ENCODE measurements around the gene CNPY2.

CNPY2 gene

DNA sequence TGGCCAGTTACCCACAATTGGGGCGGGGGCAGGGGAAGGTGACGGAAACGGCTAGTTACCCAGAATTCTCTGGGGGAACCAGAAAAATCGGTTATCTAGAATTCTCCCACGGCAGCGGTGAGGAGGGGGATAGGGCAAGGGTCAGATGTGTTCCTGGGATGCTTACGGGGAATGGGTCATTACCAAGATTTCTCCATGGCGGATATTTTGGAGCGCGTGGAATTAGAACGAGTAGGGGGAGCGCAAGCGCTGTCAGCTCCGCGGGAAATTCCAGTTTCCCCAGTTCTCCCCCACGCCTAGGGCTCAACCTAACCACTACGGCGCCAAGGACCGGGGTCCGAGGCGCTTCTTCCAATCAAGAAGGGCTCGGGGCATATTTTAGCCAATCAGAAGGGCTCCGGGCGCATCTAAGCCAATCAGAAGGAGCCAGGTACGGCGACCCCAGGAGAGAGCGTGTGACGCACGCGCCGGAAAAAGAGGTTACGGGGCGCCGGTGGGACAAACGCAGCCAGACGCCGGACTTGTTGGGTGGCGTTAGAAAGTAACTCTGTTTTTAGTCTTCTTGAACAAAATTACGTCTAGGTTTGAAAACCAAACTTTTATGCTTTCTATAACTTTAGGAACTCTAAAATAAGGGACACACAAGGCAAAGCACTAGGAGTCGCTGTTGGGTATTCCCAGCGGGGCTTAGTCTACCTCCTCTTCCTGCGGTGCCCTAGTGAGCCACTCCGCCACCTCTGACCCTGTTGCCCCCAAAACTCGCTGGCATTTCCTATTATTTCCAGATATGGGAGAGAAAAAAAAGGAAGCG is 18.1 kb upstream of the CNPY2 start, which contains the start of gene PAN2:
PAN2 (minus strand) TSS at position 322 of the 811 bp plus-strand sequence. CDS start 906 bp downstream, outside the sequence.
- Histone ChIP-seq H3K79me2 (ENCODE audit: insufficient read depth, low read length) (peaks cover 26% of the 10 kb centered on the region), H3K9me3 (ENCODE audit: insufficient read depth, low read length, severe bottlenecking) (no peaks in the 10 kb centered on the region), H2AFZ (ENCODE audit: low read depth, low read length) (peak within 1 kb of the TSS; percentile 79), H3K36me3 (ENCODE audit: insufficient read depth, low read length) (peaks cover 3% of the 10 kb centered on the region; the same call in 1 of the 2 replicates), H3K4me2 (ENCODE audit: insufficient read depth, low read length) (peak within 1 kb of the TSS; percentile 95), H4K20me1 (ENCODE audit: insufficient read depth, low read length) (no peaks in the 10 kb centered on the region), H3K4me3 (ENCODE audit: low read depth in 1 of 2, low read length in 2 of 2) (peak within 1 kb of the TSS; percentile 54 to 74), H3K27ac (ENCODE audit: low read length) (peak within 1 kb of the TSS; percentile 98), H3K27me3 (ENCODE audit: insufficient read depth, low read length, poor library complexity) (no peaks in the 10 kb centered on the region), H3K4me1 (ENCODE audit: insufficient read depth, low read length) (peaks cover 26% of the 10 kb centered on the region), H3K9ac (ENCODE audit: low read depth, low read length) (peak within 1 kb of the TSS; percentile 90)
- DNase-seq = peak; percentile 98
- ATAC-seq (ENCODE audit: insufficient read depth, low read depth) = peak; percentile 98
- no peak for TF ChIP-seq EZH2 (IDR thresholded peaks at IDR 0.05; ENCODE audit: borderline replicate concordance, low read depth, low read length, severe bottlenecking)
- TF ChIP-seq, protein P1, sequence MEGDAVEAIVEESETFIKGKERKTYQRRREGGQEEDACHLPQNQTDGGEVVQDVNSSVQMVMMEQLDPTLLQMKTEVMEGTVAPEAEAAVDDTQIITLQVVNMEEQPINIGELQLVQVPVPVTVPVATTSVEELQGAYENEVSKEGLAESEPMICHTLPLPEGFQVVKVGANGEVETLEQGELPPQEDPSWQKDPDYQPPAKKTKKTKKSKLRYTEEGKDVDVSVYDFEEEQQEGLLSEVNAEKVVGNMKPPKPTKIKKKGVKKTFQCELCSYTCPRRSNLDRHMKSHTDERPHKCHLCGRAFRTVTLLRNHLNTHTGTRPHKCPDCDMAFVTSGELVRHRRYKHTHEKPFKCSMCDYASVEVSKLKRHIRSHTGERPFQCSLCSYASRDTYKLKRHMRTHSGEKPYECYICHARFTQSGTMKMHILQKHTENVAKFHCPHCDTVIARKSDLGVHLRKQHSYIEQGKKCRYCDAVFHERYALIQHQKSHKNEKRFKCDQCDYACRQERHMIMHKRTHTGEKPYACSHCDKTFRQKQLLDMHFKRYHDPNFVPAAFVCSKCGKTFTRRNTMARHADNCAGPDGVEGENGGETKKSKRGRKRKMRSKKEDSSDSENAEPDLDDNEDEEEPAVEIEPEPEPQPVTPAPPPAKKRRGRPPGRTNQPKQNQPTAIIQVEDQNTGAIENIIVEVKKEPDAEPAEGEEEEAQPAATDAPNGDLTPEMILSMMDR (IDR thresholded peaks at IDR 0.05; ENCODE audit: borderline replicate concordance, extremely low read depth, low read length, poor library complexity, severe bottlenecking) = peak; percentile 74

DNA sequence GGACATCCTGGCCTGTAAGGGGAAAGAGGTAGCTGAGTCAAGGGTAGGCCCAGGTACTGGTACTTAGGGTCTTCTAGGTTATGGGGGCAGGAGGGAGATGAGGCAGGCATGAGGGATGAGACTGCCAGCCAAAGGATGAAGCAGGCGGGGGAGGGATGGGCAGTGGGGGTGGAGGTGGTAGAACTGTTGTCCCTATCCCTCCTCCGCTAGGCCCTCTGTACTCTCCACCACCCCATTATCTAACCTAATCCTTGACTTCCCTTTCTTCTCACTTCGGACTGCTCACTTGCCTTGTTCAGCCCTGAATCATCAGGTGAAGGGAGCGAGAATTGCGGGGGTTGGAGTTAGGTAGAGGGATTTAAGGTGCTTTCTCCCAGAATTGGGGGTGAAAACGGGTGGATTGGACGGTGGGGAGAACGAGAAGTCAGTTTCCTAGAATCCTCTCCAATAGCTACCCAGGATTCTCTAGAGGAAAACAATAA is 17.4 kb upstream of the CNPY2 start:
- peak overlapping the region; percentile 98 for H3K27ac ChIP-seq (ENCODE audit: low read length)
- H3K36me3 ChIP-seq (ENCODE audit: insufficient read depth, low read length) = peaks cover 4% of the 10 kb centered on the region
- H3K27me3 ChIP-seq (ENCODE audit: insufficient read depth, low read length, poor library complexity) = no peaks in the 10 kb centered on the region
- no peaks in the 10 kb centered on the region for H3K9me3 ChIP-seq (ENCODE audit: insufficient read depth, low read length, severe bottlenecking)
- H3K4me2 ChIP-seq (ENCODE audit: insufficient read depth, low read length) = peak overlapping the region; percentile 95
- TF ChIP-seq EZH2 (IDR thresholded peaks at IDR 0.05; ENCODE audit: borderline replicate concordance, low read depth, low read length, severe bottlenecking) = no peak
- TF ChIP-seq, protein P1 (IDR thresholded peaks at IDR 0.05; ENCODE audit: borderline replicate concordance, extremely low read depth, low read length, poor library complexity, severe bottlenecking) = no peak
- H4K20me1 ChIP-seq (ENCODE audit: insufficient read depth, low read length) = no peaks in the 10 kb centered on the region
- peaks cover 26% of the 10 kb centered on the region for H3K79me2 ChIP-seq (ENCODE audit: insufficient read depth, low read length)
- ATAC-seq (ENCODE audit: insufficient read depth, low read depth) (peak; percentile 1; the same call in 1 of the 3 replicates), DNase-seq (no peak)
- peak overlapping the region; percentile 79 for H2AFZ ChIP-seq (ENCODE audit: low read depth, low read length)
- H3K4me3 ChIP-seq (ENCODE audit: low read depth in 1 of 2, low read length in 2 of 2) = peak overlapping the region; percentile 54 to 74
- peak overlapping the region; percentile 90 for H3K9ac ChIP-seq (ENCODE audit: low read depth, low read length)
- peaks cover 25% of the 10 kb centered on the region for H3K4me1 ChIP-seq (ENCODE audit: insufficient read depth, low read length)

- Histone ChIP-seq H3K27ac (ENCODE audit: low read length) (peak overlapping the region; percentile 98), H4K20me1 (ENCODE audit: insufficient read depth, low read length) (no peaks in the 10 kb centered on the region), H3K9me3 (ENCODE audit: insufficient read depth, low read length, severe bottlenecking) (no peaks in the 10 kb centered on the region)
These were observed 16.9 kb upstream of the CNPY2 start for GRCh38 chr12:56332512-56333196.

More at GRCh38 chr12:56332512-56333196, 16.9 kb upstream of the CNPY2 start:
- TF ChIP-seq, protein P1 (IDR thresholded peaks at IDR 0.05; ENCODE audit: borderline replicate concordance, extremely low read depth, low read length, poor library complexity, severe bottlenecking) = no peak
- TF ChIP-seq EZH2 (IDR thresholded peaks at IDR 0.05; ENCODE audit: borderline replicate concordance, low read depth, low read length, severe bottlenecking) = no peak
- Histone ChIP-seq H2AFZ (ENCODE audit: low read depth, low read length) (peak overlapping the region; percentile 79), H3K36me3 (ENCODE audit: insufficient read depth, low read length) (peaks cover 10% of the 10 kb centered on the region), H3K4me1 (ENCODE audit: insufficient read depth, low read length) (peaks cover 22% of the 10 kb centered on the region), H3K9ac (ENCODE audit: low read depth, low read length) (peak overlapping the region; percentile 90), H3K4me2 (ENCODE audit: insufficient read depth, low read length) (peak overlapping the region; percentile 95), H3K79me2 (ENCODE audit: insufficient read depth, low read length) (peaks cover 26% of the 10 kb centered on the region), H3K27me3 (ENCODE audit: insufficient read depth, low read length, poor library complexity) (no peaks in the 10 kb centered on the region), H3K4me3 (ENCODE audit: low read depth in 1 of 2, low read length in 2 of 2) (peak overlapping the region; percentile 54 to 74; a peak in 3 of 4 replicates)
- ATAC-seq (ENCODE audit: insufficient read depth, low read depth) (no peak), DNase-seq (no peak)

All from DND-41 (cell line).